ENCODE results near the gene NKAIN1.
"Not testable (repeated sequence)": the region's sequence is repeated elsewhere in the genome, so short reads cannot be mapped to it uniquely, and the experiment has no call there.

NKAIN1 gene
- total RNA-seq = 0 to 1.2 (median 0) reads per million in 17 experiments

- DNase-seq = peak in 3 of 4 experiments; percentile 11 to 50 (median 24)
Measured at GRCh38 chr1:31239653-31240241, at the start of gene NKAIN1. Gene NKAIN1, minus strand, starts transcription at chr1:31239887. Its CDS starts 340 bp downstream, at chr1:31239547.

- DNase-seq = no peak
Measured at GRCh38 chr1:31289021-31289420, 49.3 kb upstream of the NKAIN1 start.

- not testable (repeated sequence) for DNase-seq
Measured at GRCh38 chr1:31287791-31288190, 48.1 kb upstream of the NKAIN1 start.

- DNase-seq = not testable (repeated sequence)
Measured at GRCh38 chr1:31282426-31282825, 42.7 kb upstream of the NKAIN1 start.

GRCh38 chr1:31273619-31274018 is 33.9 kb upstream of the NKAIN1 start:
- DNase-seq = no peak

- DNase-seq = no peak
Measured at GRCh38 chr1:31272369-31272768, 32.7 kb upstream of the NKAIN1 start.

- no peak for DNase-seq
Measured at GRCh38 chr1:31266547-31266946, 26.9 kb upstream of the NKAIN1 start.

- DNase-seq = no peak
Measured at GRCh38 chr1:31264790-31265386, 25.2 kb upstream of the NKAIN1 start.

GRCh38 chr1:31263408-31263807 is 23.7 kb upstream of the NKAIN1 start:
- no peak for DNase-seq

- DNase-seq = not testable (repeated sequence)
Measured at GRCh38 chr1:31262393-31262792, 22.7 kb upstream of the NKAIN1 start.

- no peak for DNase-seq
Measured at GRCh38 chr1:31261916-31262315, 22.2 kb upstream of the NKAIN1 start.

- DNase-seq = no peak
Measured at GRCh38 chr1:31259746-31260145, 20.1 kb upstream of the NKAIN1 start.

- DNase-seq = no peak
Measured at GRCh38 chr1:31258581-31258980, 18.9 kb upstream of the NKAIN1 start.

- DNase-seq = no peak
Measured at GRCh38 chr1:31257213-31257612, 17.5 kb upstream of the NKAIN1 start.

GRCh38 chr1:31249854-31250253 is 10.2 kb upstream of the NKAIN1 start:
- no peak for DNase-seq

GRCh38 chr1:31248276-31248675 is 8.6 kb upstream of the NKAIN1 start:
- no peak for DNase-seq

- no peak for DNase-seq
Measured at GRCh38 chr1:31244326-31244725, 4.6 kb upstream of the NKAIN1 start.

- no peak for DNase-seq
Measured at GRCh38 chr1:31243501-31244286, 4.0 kb upstream of the NKAIN1 start.

- peak in 2 of 4 experiments; percentile 8 to 9 for DNase-seq
Measured at GRCh38 chr1:31241321-31241720, 1.6 kb upstream of the NKAIN1 start.

- peak in 2 of 4 experiments; percentile 15 for DNase-seq
Measured at GRCh38 chr1:31238986-31239613, 587 bp downstream of the NKAIN1 start.

GRCh38 chr1:31238612-31238985 is 1.1 kb downstream of the NKAIN1 start:
- DNase-seq = peak in 1 of 4 experiments; percentile 10

GRCh38 chr1:31234870-31235269 is 4.8 kb downstream of the NKAIN1 start:
- DNase-seq = no peak

- DNase-seq = no peak
Measured at GRCh38 chr1:31234123-31234708, 5.5 kb downstream of the NKAIN1 start.
